ENCODE measurements around the gene CEP57L1.

DNA sequence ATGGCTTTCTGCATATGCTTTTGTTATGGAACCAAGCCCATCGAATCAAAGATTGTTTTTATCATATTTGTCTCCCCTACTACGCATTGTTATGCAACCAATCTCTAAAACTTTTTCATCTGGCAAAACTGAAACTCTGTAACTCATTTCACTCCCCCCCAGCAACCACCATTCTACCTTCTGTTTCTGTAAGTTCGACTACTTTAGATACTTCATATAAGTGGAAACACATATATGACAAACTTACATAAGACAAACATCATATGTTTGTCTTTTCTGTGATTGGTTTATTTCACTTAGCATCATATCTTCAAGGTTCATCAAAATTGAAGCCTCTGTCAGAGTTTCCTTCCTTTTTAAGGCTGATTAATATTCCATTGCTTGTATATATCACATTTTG is 34.8 kb downstream of the CEP57L1 start:
- TF ChIP-seq EP300 (IDR thresholded peaks at IDR 0.05) (no peak), POLR2A (IDR thresholded peaks at IDR 0.05) (no peak)
- TF ChIP-seq, protein P1, sequence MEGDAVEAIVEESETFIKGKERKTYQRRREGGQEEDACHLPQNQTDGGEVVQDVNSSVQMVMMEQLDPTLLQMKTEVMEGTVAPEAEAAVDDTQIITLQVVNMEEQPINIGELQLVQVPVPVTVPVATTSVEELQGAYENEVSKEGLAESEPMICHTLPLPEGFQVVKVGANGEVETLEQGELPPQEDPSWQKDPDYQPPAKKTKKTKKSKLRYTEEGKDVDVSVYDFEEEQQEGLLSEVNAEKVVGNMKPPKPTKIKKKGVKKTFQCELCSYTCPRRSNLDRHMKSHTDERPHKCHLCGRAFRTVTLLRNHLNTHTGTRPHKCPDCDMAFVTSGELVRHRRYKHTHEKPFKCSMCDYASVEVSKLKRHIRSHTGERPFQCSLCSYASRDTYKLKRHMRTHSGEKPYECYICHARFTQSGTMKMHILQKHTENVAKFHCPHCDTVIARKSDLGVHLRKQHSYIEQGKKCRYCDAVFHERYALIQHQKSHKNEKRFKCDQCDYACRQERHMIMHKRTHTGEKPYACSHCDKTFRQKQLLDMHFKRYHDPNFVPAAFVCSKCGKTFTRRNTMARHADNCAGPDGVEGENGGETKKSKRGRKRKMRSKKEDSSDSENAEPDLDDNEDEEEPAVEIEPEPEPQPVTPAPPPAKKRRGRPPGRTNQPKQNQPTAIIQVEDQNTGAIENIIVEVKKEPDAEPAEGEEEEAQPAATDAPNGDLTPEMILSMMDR (IDR thresholded peaks at IDR 0.05): no peak
